MCF 10A (cell line): ENCODE data around the gene ERCC1. TPM values are rescaled to one million over a fixed set of nuclear protein-coding genes. Genes with fewer than 3 reads are reported as not detected.
"Not testable (repeated sequence)": the region's sequence is repeated elsewhere in the genome, so short reads cannot be mapped to it uniquely, and the experiment has no call there.

Experiments used
- BruUV-seq: library from RNA; stranded (reverse); fragments of 400-500 nt; replicated peaks from 2 replicates; lab custom pipeline; 2021; lab: Mats Ljungman, UMichigan
- CTCF ChIA-PET: fragments of 300-600 bp; sonication (Branson Sonifier 250); formaldehyde crosslinking; extraction: SDS; loops from one replicate; lab custom pipeline; 2021; ENCODE audit warnings: antibody characterized with exemption, inconsistent platforms; lab: Yijun Ruan, JAX
- POLR2A ChIA-PET: fragments of 300-600, 350-650 bp; sonication (Branson Sonifier 250); formaldehyde crosslinking; extraction: SDS; loops from one replicate; lab custom pipeline; 2020; ENCODE audit warnings: antibody characterized with exemption, inconsistent platforms; lab: Yijun Ruan, JAX
- DNase-seq: peaks from one replicate; pipeline ENCODE4 v3.0.0-alpha.2; 2018; ENCODE audit not compliant: unreplicated experiment
- H3K27ac Mint-ChIP-seq: one replicate; pipeline ENCODE4 v1.8.0; 2022; ENCODE audit warnings: mild to moderate bottlenecking, low read depth, mixed read lengths; ENCODE audit not compliant: unreplicated experiment
- H3K27me3 Mint-ChIP-seq: one replicate; pipeline ENCODE4 v1.8.0; 2022; ENCODE audit warnings: mixed read lengths; ENCODE audit not compliant: insufficient read depth, unreplicated experiment
- H3K36me3 Mint-ChIP-seq: one replicate; pipeline ENCODE4 v1.8.0; 2022; ENCODE audit warnings: mild to moderate bottlenecking, moderate library complexity, mixed read lengths; ENCODE audit not compliant: insufficient read depth, unreplicated experiment
- H3K4me1 Mint-ChIP-seq: one replicate; pipeline ENCODE4 v1.8.0; 2022; ENCODE audit warnings: mixed read lengths; ENCODE audit not compliant: insufficient read depth, unreplicated experiment
- H3K4me3 Mint-ChIP-seq: one replicate; pipeline ENCODE4 v1.8.0; 2022; ENCODE audit warnings: mild to moderate bottlenecking, moderate library complexity, mixed read lengths; ENCODE audit not compliant: unreplicated experiment
- H3K9me3 Mint-ChIP-seq: one replicate; pipeline ENCODE4 v1.8.0; 2022; ENCODE audit warnings: mixed read lengths; ENCODE audit not compliant: unreplicated experiment
- intact Hi-C: fragments of 100-400 bp; cut with micrococcal nuclease; formaldehyde crosslinking; loops from 2 replicates; pipeline ENCODE4 v1.14.1; 2022
- total RNA-seq: library from RNA; stranded (reverse); gene quantifications from 2 replicates; pipeline ENCODE4 v1.2.3, GENCODE V29; 2022
- TF ChIP-seq, protein P1 (sequence below): fragments of 200-600 bp; IDR thresholded peaks from one replicate; pipeline ENCODE4 v1.8.0; 2022; ENCODE audit warnings: antibody characterized with exemption, mild to moderate bottlenecking; ENCODE audit not compliant: unreplicated experiment

ERCC1 gene
- total RNA-seq, 1 experiment from 2014 or later, result 227 TPM

- no TSS peak for BruUV-seq
- ChIA-PET POLR2A (interaction anchor here (0.7 to 5.4 kb wide), 19 partner anchors 9 to 138 kb away, joined by 3 to 110 read pairs (median 5); partner anchors contain the start of genes ERCC1 and FOSB), CTCF (interaction anchor here (0.6 to 21.1 kb wide), 21 partner anchors 8 to 803 kb away, joined by 3 to 386 read pairs (median 4); partner anchors contain the start of gene FOSB)
- TF ChIP-seq, protein P1, sequence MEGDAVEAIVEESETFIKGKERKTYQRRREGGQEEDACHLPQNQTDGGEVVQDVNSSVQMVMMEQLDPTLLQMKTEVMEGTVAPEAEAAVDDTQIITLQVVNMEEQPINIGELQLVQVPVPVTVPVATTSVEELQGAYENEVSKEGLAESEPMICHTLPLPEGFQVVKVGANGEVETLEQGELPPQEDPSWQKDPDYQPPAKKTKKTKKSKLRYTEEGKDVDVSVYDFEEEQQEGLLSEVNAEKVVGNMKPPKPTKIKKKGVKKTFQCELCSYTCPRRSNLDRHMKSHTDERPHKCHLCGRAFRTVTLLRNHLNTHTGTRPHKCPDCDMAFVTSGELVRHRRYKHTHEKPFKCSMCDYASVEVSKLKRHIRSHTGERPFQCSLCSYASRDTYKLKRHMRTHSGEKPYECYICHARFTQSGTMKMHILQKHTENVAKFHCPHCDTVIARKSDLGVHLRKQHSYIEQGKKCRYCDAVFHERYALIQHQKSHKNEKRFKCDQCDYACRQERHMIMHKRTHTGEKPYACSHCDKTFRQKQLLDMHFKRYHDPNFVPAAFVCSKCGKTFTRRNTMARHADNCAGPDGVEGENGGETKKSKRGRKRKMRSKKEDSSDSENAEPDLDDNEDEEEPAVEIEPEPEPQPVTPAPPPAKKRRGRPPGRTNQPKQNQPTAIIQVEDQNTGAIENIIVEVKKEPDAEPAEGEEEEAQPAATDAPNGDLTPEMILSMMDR, result no peak
- Mint-ChIP-seq H3K9me3 (no peaks in the 10 kb centered on the region), H3K27me3 (no peaks in the 10 kb centered on the region), H3K4me3 (peak overlapping the region; percentile 64), H3K4me1 (peaks cover 13% of the 10 kb centered on the region), H3K36me3 (peaks cover 5% of the 10 kb centered on the region), H3K27ac (no peak overlapping the region)
- intact Hi-C loops, result loop anchor here (1.0 to 2.0 kb wide), 2 partner anchors 39 to 204 kb away; no protein-coding TSS in a partner anchor
- no peak for DNase-seq
Measured at GRCh38 chr19:45439190-45439568, 15.5 kb upstream of the ERCC1 start.

- no peak for DNase-seq
- intact Hi-C loops, result no loop called here
- Mint-ChIP-seq H3K9me3 (no peaks in the 10 kb centered on the region), H3K36me3 (peaks cover 5% of the 10 kb centered on the region), H3K4me1 (no peaks in the 10 kb centered on the region), H3K4me3 (no peak overlapping the region), H3K27ac (no peak overlapping the region), H3K27me3 (no peaks in the 10 kb centered on the region)
- ChIA-PET POLR2A (interaction anchor here (1.0 to 5.4 kb wide), 4 partner anchors 11 to 42 kb away, joined by 3 to 110 read pairs (median 51); partner anchors contain the start of genes FOSB and PPP1R13L), CTCF (interaction anchor here (0.6 to 21.1 kb wide), 4 partner anchors 10 to 248 kb away, joined by 3 to 386 read pairs (median 8); no protein-coding TSS in a partner anchor)
- BruUV-seq, result no TSS peak
- TF ChIP-seq, protein P1, result no peak
Measured at GRCh38 chr19:45437328-45437727, 13.6 kb upstream of the ERCC1 start.

GRCh38 chr19:45432543-45432942, 8.8 kb upstream of the ERCC1 start:
- BruUV-seq, H3K27ac Mint-ChIP-seq, intact Hi-C loops, H3K4me3 Mint-ChIP-seq, H3K36me3 Mint-ChIP-seq, H3K27me3 Mint-ChIP-seq, DNase-seq, H3K9me3 Mint-ChIP-seq, H3K4me1 Mint-ChIP-seq: not testable (repeated sequence)
- ChIA-PET POLR2A (interaction anchor here (0.6 kb wide), 1 partner anchor 521 kb away, joined by 3 read pairs; no protein-coding TSS in a partner anchor), CTCF (interaction anchor here (0.5 to 21.1 kb wide), 4 partner anchors 18 to 250 kb away, joined by 3 to 386 read pairs (median 4); partner anchors contain the start of gene FOSB)

DNA sequence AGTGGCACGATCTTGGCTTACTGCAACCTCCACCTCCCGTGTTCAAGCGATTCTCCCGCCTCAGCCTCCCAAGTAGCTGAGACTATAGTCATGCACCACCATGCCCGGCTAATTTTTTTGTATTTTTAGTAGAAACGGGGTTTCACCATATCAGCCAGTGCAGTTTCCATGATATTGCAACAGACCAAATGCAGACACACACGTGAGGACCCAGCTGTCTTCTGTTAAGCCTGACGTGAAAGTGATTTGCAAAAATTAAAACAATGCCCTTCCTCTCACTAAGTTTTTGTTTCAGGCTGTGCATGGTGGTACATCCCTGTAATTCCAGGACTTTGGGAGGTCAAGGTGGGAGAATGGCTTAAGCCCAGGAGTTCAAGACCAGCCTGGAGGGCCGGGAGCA, 7.3 kb upstream of the ERCC1 start:
- ChIA-PET POLR2A (interaction anchor here (0.8 to 2.0 kb wide), 4 partner anchors 26 to 54 kb away, joined by 3 to 8 read pairs (median 4); partner anchors contain the start of gene PPP1R13L), CTCF (interaction anchor here (1.3 to 21.1 kb wide), 2 partner anchors 8 to 50 kb away, joined by 4 to 386 read pairs; no protein-coding TSS in a partner anchor)
- H3K36me3 Mint-ChIP-seq, DNase-seq, H3K27me3 Mint-ChIP-seq, BruUV-seq, H3K4me3 Mint-ChIP-seq, H3K4me1 Mint-ChIP-seq, H3K9me3 Mint-ChIP-seq, intact Hi-C loops, H3K27ac Mint-ChIP-seq: not testable (repeated sequence)

DNA sequence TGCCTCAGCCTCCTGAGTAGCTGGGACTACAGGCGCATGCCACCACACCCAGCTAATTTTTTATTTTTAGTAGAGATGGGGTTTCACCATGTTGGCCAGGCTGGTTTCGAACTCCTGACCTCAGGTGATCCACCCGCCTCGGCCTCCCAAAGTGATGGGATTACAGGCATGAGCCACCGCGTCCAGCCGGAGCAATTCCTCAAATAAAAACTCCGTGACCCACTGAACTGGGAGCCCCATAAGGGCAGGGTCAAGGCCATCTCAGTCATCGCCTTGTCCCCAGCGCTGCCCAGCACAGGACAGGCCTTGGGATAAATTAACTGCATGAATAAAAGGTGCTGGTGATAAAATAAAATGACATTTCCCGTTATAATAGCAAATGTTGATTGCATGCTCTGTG, 6.2 kb upstream of the ERCC1 start:
- H3K4me3 Mint-ChIP-seq, intact Hi-C loops, H3K27me3 Mint-ChIP-seq, DNase-seq, BruUV-seq, H3K36me3 Mint-ChIP-seq, H3K9me3 Mint-ChIP-seq, H3K27ac Mint-ChIP-seq: not testable (repeated sequence)
- CTCF ChIA-PET, result interaction anchor here (21.1 kb wide), 1 partner anchor 51 kb away, joined by 386 read pairs; no protein-coding TSS in a partner anchor
- POLR2A ChIA-PET, result interaction anchor here (0.6 to 2.0 kb wide), 5 partner anchors 9 to 49 kb away, joined by 3 to 8 read pairs (median 4); partner anchors contain the start of gene PPP1R13L
- H3K4me1 Mint-ChIP-seq, result peaks cover 10% of the 10 kb centered on the region
